GM23338 (cell line): ENCODE results near the gene SOSTDC1. TPM values are rescaled to one million over a fixed set of nuclear protein-coding genes. Genes with fewer than 3 reads are reported as not detected.

Experiments
- ATAC-seq: fragments of 200-7000 bp; cut with Tn5 transposase; 3 replicates; pipeline ENCODE4 v1.9.1; 2020
- DNase-seq: peaks from one replicate; pipeline ENCODE4 v3.0.0-alpha.2; 2015; ENCODE audit warnings: low spot score
- H2AFZ ChIP-seq: fragments of 200-600 bp; sonication (generic); 2 replicates; pipeline ENCODE4 v1.8.0; 2016; ENCODE audit warnings: antibody characterized with exemption, mild to moderate bottlenecking, moderate library complexity
- H3F3A ChIP-seq: fragments of 200-600 bp; sonication (generic); replicated peaks from 2 replicates; pipeline ENCODE4 v1.8.0; 2017; ENCODE audit warnings: antibody characterized with exemption, mixed run types, low read depth
- H3K27ac ChIP-seq: fragments of 200-600 bp; sonication (generic); 2 replicates; pipeline ENCODE4 v1.6.1; 2016; ENCODE audit warnings: low read depth
- H3K27me3 ChIP-seq: fragments of 200-600 bp; sonication (generic); 2 replicates; pipeline ENCODE4 v1.8.0; 2016; ENCODE audit warnings: mild to moderate bottlenecking, mixed run types, moderate library complexity; ENCODE audit not compliant: insufficient read depth
- H3K36me3 ChIP-seq: fragments of 200-600 bp; sonication (generic); 2 replicates; pipeline ENCODE4 v1.8.0; 2016; ENCODE audit warnings: mild to moderate bottlenecking; ENCODE audit not compliant: insufficient read depth
- H3K4me1 ChIP-seq: fragments of 200-600 bp; sonication (generic); 2 replicates; pipeline ENCODE4 v1.8.0; 2016; ENCODE audit warnings: mild to moderate bottlenecking, moderate library complexity; ENCODE audit not compliant: insufficient read depth
- H3K4me2 ChIP-seq: fragments of 200-600 bp; sonication (generic); 2 replicates; pipeline ENCODE4 v1.7.1; 2017; ENCODE audit warnings: mixed run types
- H3K4me3 ChIP-seq: fragments of 200-600 bp; sonication (generic); 2 replicates; pipeline ENCODE4 v1.6.1; 2016; ENCODE audit warnings: mixed run types
- H3K79me2 ChIP-seq: fragments of 200-600 bp; sonication (generic); replicated peaks from 2 replicates; pipeline ENCODE4 v1.8.0; 2017; ENCODE audit warnings: mild to moderate bottlenecking; ENCODE audit not compliant: insufficient read depth
- H3K9me2 ChIP-seq: fragments of 200-600 bp; sonication (generic); 2 replicates; pipeline ENCODE4 v1.8.0; 2017; ENCODE audit not compliant: insufficient read depth
- H4K20me1 ChIP-seq: fragments of 200-600 bp; sonication (generic); replicated peaks from 2 replicates; pipeline ENCODE4 v1.8.0; 2017; ENCODE audit warnings: mild to moderate bottlenecking; ENCODE audit not compliant: insufficient read depth
- H3K27ac Mint-ChIP-seq: 2 replicates; pipeline ENCODE4 v1.8.0; 2020; ENCODE audit warnings: inconsistent platforms, mild to moderate bottlenecking, moderate library complexity, mixed read lengths
- H3K27me3 Mint-ChIP-seq: 3 replicates; pipeline ENCODE4 v1.8.0; 2022; ENCODE audit warnings: low read depth, mild to moderate bottlenecking, moderate library complexity, mixed read lengths, inconsistent platforms; ENCODE audit not compliant: insufficient read depth, poor library complexity
- H3K36me3 Mint-ChIP-seq: 3 replicates; pipeline ENCODE4 v1.8.0; 2021; ENCODE audit warnings: low read depth, mild to moderate bottlenecking, inconsistent platforms, moderate library complexity, mixed read lengths
- H3K4me1 Mint-ChIP-seq: 3 replicates; pipeline ENCODE4 v1.8.0; 2020; ENCODE audit warnings: mild to moderate bottlenecking, inconsistent platforms, mixed read lengths
- H3K4me3 Mint-ChIP-seq: 3 replicates; pipeline ENCODE4 v1.8.0; 2021; ENCODE audit warnings: moderate library complexity, mild to moderate bottlenecking, inconsistent platforms, mixed read lengths
- H3K9me3 Mint-ChIP-seq: 3 replicates; pipeline ENCODE4 v1.8.0; 2020; ENCODE audit warnings: moderate library complexity, mild to moderate bottlenecking, inconsistent platforms, mixed read lengths
- CREB1 ChIP-seq: fragments of 250-450 bp; sonication (Bioruptor Pico); IDR thresholded peaks from 2 replicates; pipeline ENCODE4 v1.5.0; 2020; ENCODE audit warnings: low read depth, mild to moderate bottlenecking, moderate library complexity
- CTCF ChIP-seq, 2 experiments: fragments of 200-600 bp in 1 of 2; sonication (generic) in 1 of 2; conservative IDR thresholded peaks; 2 replicates each; pipeline versions ENCODE4 v1.5.1 to v1.6.1; 2016 to 2017; ENCODE audit warnings: antibody characterized with exemption in 2 of 2, low read depth in 2 of 2, mild to moderate bottlenecking in 2 of 2, moderate library complexity in 1 of 2
- ETS1 ChIP-seq: IDR thresholded peaks from 2 replicates; pipeline ENCODE4 v1.6.1; 2016; ENCODE audit warnings: antibody characterized with exemption
- EZH2 ChIP-seq: fragments of 200-600 bp; sonication (generic); IDR thresholded peaks from one replicate; pipeline ENCODE4 v1.8.0; 2017; ENCODE audit warnings: antibody characterized with exemption, mild to moderate bottlenecking, low read depth; ENCODE audit not compliant: unreplicated experiment
- EZH2phosphoT487 ChIP-seq: fragments of 200-600 bp; sonication (generic); IDR thresholded peaks from one replicate; pipeline ENCODE4 v1.8.1; 2018; ENCODE audit warnings: antibody characterized with exemption; ENCODE audit not compliant: unreplicated experiment
- JUNB ChIP-seq: IDR thresholded peaks from one replicate; pipeline ENCODE4 v1.6.1; 2016; ENCODE audit warnings: antibody characterized with exemption; ENCODE audit not compliant: unreplicated experiment
- NANOG ChIP-seq: IDR thresholded peaks from 2 replicates; pipeline ENCODE4 v1.6.1; 2016; ENCODE audit warnings: antibody characterized with exemption, borderline replicate concordance
- POLR2AphosphoS5 ChIP-seq: IDR thresholded peaks from 2 replicates; pipeline ENCODE4 v1.6.1; 2016; ENCODE audit warnings: antibody characterized with exemption, low read depth
- REST ChIP-seq: IDR thresholded peaks from one replicate; pipeline ENCODE4 v1.6.1; 2018; ENCODE audit warnings: antibody characterized with exemption; ENCODE audit not compliant: unreplicated experiment
- STAT1 ChIP-seq: IDR thresholded peaks from one replicate; pipeline ENCODE4 v1.6.1; 2016; ENCODE audit warnings: antibody characterized with exemption; ENCODE audit not compliant: unreplicated experiment
- ZNF114 ChIP-seq: fragments of 250-450 bp; sonication (Bioruptor Pico); IDR thresholded peaks from 2 replicates; pipeline ENCODE4 v1.5.0; 2020; ENCODE audit warnings: mild to moderate bottlenecking, moderate library complexity
- ZNF331 ChIP-seq: fragments of 250-450 bp; sonication (Bioruptor Pico); IDR thresholded peaks from 2 replicates; pipeline ENCODE4 v1.5.0; 2020; ENCODE audit warnings: low read depth, mild to moderate bottlenecking, moderate library complexity
- ZNF462 ChIP-seq: fragments of 250-450 bp; sonication (Bioruptor Pico); IDR thresholded peaks from 2 replicates; pipeline ENCODE4 v1.5.0; 2020; ENCODE audit warnings: mild to moderate bottlenecking, moderate library complexity
- long read RNA-seq: library from polyadenylated mRNA; unstranded; transcript quantifications from one replicate; pipeline ENCODE4 v2.0.0, GENCODE V29; 2020; ENCODE audit not compliant: unreplicated experiment
- polyA plus RNA-seq: library from polyadenylated mRNA; unstranded; fragments of >200 nt; fragmentation: Nextera tagmentation; extraction: Ambion mirVana; gene quantifications from 2 replicates; pipeline ENCODE4 v1.2.1, GENCODE V29; 2016
- total RNA-seq: library from RNA; depleted of rRNA; stranded (reverse); fragments of >200 nt; shearing (Covaris generic); gene quantifications from 2 replicates; pipeline ENCODE4 v1.2.3, GENCODE V29; 2014; rRNA removed

The SOSTDC1 gene
- total RNA-seq (0.70 and 0.76 TPM in 2 replicates), polyA plus RNA-seq (0.64 and 1.0 TPM in 2 replicates)
- long read RNA-seq: 0 reads

GRCh38 chr7:16465469-16466361, at the start of gene SOSTDC1:
Gene SOSTDC1 (minus strand): TSS chr7:16465738. CDS start chr7:16465668, 70 bp downstream.
- Histone ChIP-seq H3K36me3 (no peaks in the 10 kb centered on the region), H2AFZ (peak within 1 kb of the TSS; percentile 10; the same call in 1 of the 2 replicates), H3K4me3 (no peak within 1 kb of the TSS; the same call in 1 of the 2 replicates), H3K27me3 (no peaks in the 10 kb centered on the region), H3F3A (no peaks in the 10 kb centered on the region), H3K27ac (peak within 1 kb of the TSS; percentile 33), H3K4me2 (peak within 1 kb of the TSS; percentile 60), H4K20me1 (no peaks in the 10 kb centered on the region), H3K9me2 (no peaks in the 10 kb centered on the region), H3K4me1 (peaks cover 31% of the 10 kb centered on the region), H3K79me2 (no peaks in the 10 kb centered on the region)
- peak within 1 kb of the TSS; percentile 89 for H3K27ac Mint-ChIP-seq
- no peaks in the 10 kb centered on the region for H3K9me3 Mint-ChIP-seq
- no peak for TF ChIP-seq CREB1 (CRISPR knock-in tag)
- no peak for TF ChIP-seq REST
- no peak for TF ChIP-seq EZH2phosphoT487
- TF ChIP-seq CTCF (conservative IDR thresholded peaks at IDR 0.05; ENCODE audit: low read depth in 2 of 2): no peak
- TF ChIP-seq ZNF462 (CRISPR knock-in tag): no peak
- TF ChIP-seq ZNF114: no peak
- TF ChIP-seq NANOG: no peak
- TF ChIP-seq JUNB: no peak
- TF ChIP-seq STAT1: no peak
- TF ChIP-seq ZNF331: no peak
- TF ChIP-seq EZH2: no peak
- TF ChIP-seq POLR2AphosphoS5: no peak
- no peak for TF ChIP-seq ETS1
- peaks cover 36% of the 10 kb centered on the region for H3K4me1 Mint-ChIP-seq
- no peaks in the 10 kb centered on the region for H3K36me3 Mint-ChIP-seq
- H3K4me3 Mint-ChIP-seq: peak within 1 kb of the TSS; percentile 57
- peak; percentile 62 for DNase-seq
- no peaks in the 10 kb centered on the region for H3K27me3 Mint-ChIP-seq
- peak; percentile 90 for ATAC-seq
